Measurements from ENCODE around the gene SEMA5A. TPM values are rescaled to one million over a fixed set of nuclear protein-coding genes. Genes with fewer than 3 reads are reported as not detected.

SEMA5A gene
- total RNA-seq, 2 experiments from 2014 or later, result not detected

- DNase-seq, result no peak
- intact Hi-C loops (cut with micrococcal nuclease), result no loop called here
- Mint-ChIP-seq H3K4me3 (no peak overlapping the region), H3K9me3 (no peaks in the 10 kb centered on the region), H3K27ac (no peak overlapping the region), H3K27me3 (ENCODE audit: low read depth) (no peaks in the 10 kb centered on the region), H3K4me1 (ENCODE audit: low read depth) (no peaks in the 10 kb centered on the region), H3K36me3 (ENCODE audit: low read depth) (no peaks in the 10 kb centered on the region)
- CTCF ChIA-PET, result no interaction called here
Observed at GRCh38 chr5:9523090-9523823, 22.6 kb downstream of the SEMA5A start.

- Mint-ChIP-seq H3K9me3 (no peaks in the 10 kb centered on the region), H3K27ac (no peak overlapping the region), H3K4me1 (ENCODE audit: low read depth) (no peaks in the 10 kb centered on the region), H3K27me3 (ENCODE audit: low read depth) (peaks cover 1% of the 10 kb centered on the region), H3K36me3 (ENCODE audit: low read depth) (no peaks in the 10 kb centered on the region), H3K4me3 (no peak overlapping the region)
- no peak for DNase-seq
- CTCF ChIA-PET, result no interaction called here
- intact Hi-C loops (cut with micrococcal nuclease), result no loop called here
Observed at GRCh38 chr5:9519537-9519936, 26.3 kb downstream of the SEMA5A start.

GRCh38 chr5:9516591-9516990, 29.3 kb downstream of the SEMA5A start:
- CTCF ChIA-PET, result no interaction called here

DNA sequence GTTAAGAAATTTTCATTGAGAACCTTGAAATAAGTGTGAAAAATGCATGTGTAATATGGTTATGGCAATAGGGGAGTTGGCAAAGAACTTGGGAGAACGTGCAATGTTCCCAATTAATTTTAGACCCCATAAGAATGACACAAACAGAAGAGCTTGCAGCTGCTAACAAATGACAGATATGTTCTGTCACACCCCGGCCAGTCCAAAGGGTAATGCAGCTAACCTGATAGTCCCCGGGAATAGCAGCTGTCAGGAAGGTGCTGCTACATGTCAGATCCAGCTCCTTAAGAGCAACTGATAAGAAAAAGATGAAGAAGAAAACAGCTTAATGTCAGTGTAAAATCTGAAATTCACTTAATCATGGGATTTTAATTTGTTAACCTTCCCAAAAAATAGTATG, 30.4 kb downstream of the SEMA5A start:
- Mint-ChIP-seq H3K4me1 (ENCODE audit: low read depth) (no peaks in the 10 kb centered on the region), H3K27ac (no peak overlapping the region), H3K36me3 (ENCODE audit: low read depth) (no peaks in the 10 kb centered on the region), H3K27me3 (ENCODE audit: low read depth) (peaks cover 1% of the 10 kb centered on the region), H3K4me3 (no peak overlapping the region), H3K9me3 (no peaks in the 10 kb centered on the region)
- no peak for DNase-seq
- intact Hi-C loops (cut with micrococcal nuclease), result no loop called here
- CTCF ChIA-PET, result no interaction called here

More at GRCh38 chr5:9516591-9516990, 29.3 kb downstream of the SEMA5A start:
- Mint-ChIP-seq H3K27me3 (ENCODE audit: low read depth) (peaks cover 1% of the 10 kb centered on the region), H3K36me3 (ENCODE audit: low read depth) (no peaks in the 10 kb centered on the region), H3K27ac (no peak overlapping the region), H3K4me1 (ENCODE audit: low read depth) (no peaks in the 10 kb centered on the region), H3K4me3 (no peak overlapping the region), H3K9me3 (no peaks in the 10 kb centered on the region)
- DNase-seq, result no peak
- intact Hi-C loops (cut with micrococcal nuclease), result no loop called here

- H3K9me3 Mint-ChIP-seq, result no peaks in the 10 kb centered on the region
- H3K27me3 Mint-ChIP-seq (ENCODE audit: low read depth), result peaks cover 1% of the 10 kb centered on the region
- H3K4me3 Mint-ChIP-seq, result no peak overlapping the region
- H3K4me1 Mint-ChIP-seq (ENCODE audit: low read depth), result no peaks in the 10 kb centered on the region
- H3K36me3 Mint-ChIP-seq (ENCODE audit: low read depth), result no peaks in the 10 kb centered on the region
- intact Hi-C loops (cut with micrococcal nuclease), result no loop called here
- H3K27ac Mint-ChIP-seq, result no peak overlapping the region
- DNase-seq, result no peak
- CTCF ChIA-PET, result no interaction called here
Observed at GRCh38 chr5:9514968-9515367, 30.9 kb downstream of the SEMA5A start.

DNA sequence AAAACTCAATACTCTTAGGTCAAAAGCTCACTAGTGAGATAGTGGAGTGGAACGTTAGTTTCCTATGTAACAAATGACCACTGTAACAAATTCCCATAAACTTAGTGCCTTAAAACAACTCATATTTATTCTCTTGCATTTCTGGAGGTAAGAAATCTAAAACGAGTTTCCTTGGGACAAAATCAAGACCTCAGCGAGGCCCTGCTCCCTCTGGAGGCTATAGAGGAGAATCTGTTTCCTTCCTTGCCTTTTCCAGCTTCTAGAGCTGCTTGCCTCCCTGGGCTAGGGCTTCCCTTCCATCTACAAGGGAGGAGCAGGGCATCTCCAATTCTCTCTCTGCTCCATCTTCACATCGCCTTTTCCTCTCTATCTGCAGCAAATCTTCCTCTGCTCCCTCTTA, 32.0 kb downstream of the SEMA5A start:
- DNase-seq, result no peak
- CTCF ChIA-PET, result no interaction called here
- intact Hi-C loops (cut with micrococcal nuclease), result no loop called here
- H3K36me3 Mint-ChIP-seq (ENCODE audit: low read depth), result no peaks in the 10 kb centered on the region
- H3K9me3 Mint-ChIP-seq, result no peaks in the 10 kb centered on the region
- no peaks in the 10 kb centered on the region for H3K4me1 Mint-ChIP-seq (ENCODE audit: low read depth)
- H3K27me3 Mint-ChIP-seq (ENCODE audit: low read depth), result peaks cover 1% of the 10 kb centered on the region
- H3K27ac Mint-ChIP-seq, result no peak overlapping the region
- no peak overlapping the region for H3K4me3 Mint-ChIP-seq

- H3K36me3 Mint-ChIP-seq (ENCODE audit: low read depth), result no peaks in the 10 kb centered on the region
- no peak for DNase-seq
- intact Hi-C loops (cut with micrococcal nuclease), result no loop called here
- H3K27ac Mint-ChIP-seq, result no peak overlapping the region
- H3K9me3 Mint-ChIP-seq, result no peaks in the 10 kb centered on the region
- no peak overlapping the region for H3K4me3 Mint-ChIP-seq
- CTCF ChIA-PET, result no interaction called here
- H3K27me3 Mint-ChIP-seq (ENCODE audit: low read depth), result peaks cover 1% of the 10 kb centered on the region
- no peaks in the 10 kb centered on the region for H3K4me1 Mint-ChIP-seq (ENCODE audit: low read depth)
Observed at GRCh38 chr5:9512457-9512856, 33.4 kb downstream of the SEMA5A start.

- Mint-ChIP-seq H3K27me3 (ENCODE audit: low read depth) (no peaks in the 10 kb centered on the region), H3K4me1 (ENCODE audit: low read depth) (no peaks in the 10 kb centered on the region), H3K36me3 (ENCODE audit: low read depth) (no peaks in the 10 kb centered on the region), H3K4me3 (no peak overlapping the region), H3K9me3 (no peaks in the 10 kb centered on the region), H3K27ac (no peak overlapping the region)
- intact Hi-C loops (cut with micrococcal nuclease), result no loop called here
- no peak for DNase-seq
- CTCF ChIA-PET, result no interaction called here
Observed at GRCh38 chr5:9507974-9508373, 37.9 kb downstream of the SEMA5A start.

DNA sequence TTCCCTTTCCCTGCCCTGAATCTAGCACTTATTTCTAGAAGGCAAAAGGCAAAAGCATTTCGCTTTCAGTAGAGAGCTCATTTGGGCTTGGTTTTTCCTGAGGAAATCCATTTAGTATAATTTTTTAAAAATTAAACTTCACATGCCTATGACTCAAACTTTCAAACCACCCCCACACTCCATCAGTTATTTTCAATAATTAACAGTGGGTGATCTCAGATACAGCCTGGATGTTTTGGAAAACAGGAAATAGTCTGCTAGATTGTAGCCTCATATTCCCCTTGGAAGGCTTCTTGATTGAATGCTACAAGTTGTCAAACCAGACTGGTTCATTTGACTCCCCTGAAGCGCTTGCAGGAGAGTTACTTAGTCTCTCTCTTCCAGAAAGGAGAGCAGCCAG, 40.6 kb downstream of the SEMA5A start:
- Mint-ChIP-seq H3K9me3 (no peaks in the 10 kb centered on the region), H3K4me3 (no peak overlapping the region), H3K36me3 (ENCODE audit: low read depth) (no peaks in the 10 kb centered on the region), H3K4me1 (ENCODE audit: low read depth) (no peaks in the 10 kb centered on the region), H3K27ac (no peak overlapping the region), H3K27me3 (ENCODE audit: low read depth) (no peaks in the 10 kb centered on the region)
- intact Hi-C loops (cut with micrococcal nuclease), result no loop called here
- CTCF ChIA-PET, result interaction anchor here (0.7 kb wide), 1 partner anchor 61 kb away, joined by 3 read pairs; no protein-coding TSS in a partner anchor
- DNase-seq, result no peak

- no peaks in the 10 kb centered on the region for H3K36me3 Mint-ChIP-seq (ENCODE audit: low read depth)
- H3K27ac Mint-ChIP-seq, result no peak overlapping the region
- no peak for DNase-seq
- H3K4me3 Mint-ChIP-seq, result no peak overlapping the region
- H3K27me3 Mint-ChIP-seq (ENCODE audit: low read depth), result no peaks in the 10 kb centered on the region
- CTCF ChIA-PET, result no interaction called here
- intact Hi-C loops (cut with micrococcal nuclease), result no loop called here
- H3K4me1 Mint-ChIP-seq (ENCODE audit: low read depth), result no peaks in the 10 kb centered on the region
- H3K9me3 Mint-ChIP-seq, result no peaks in the 10 kb centered on the region
Observed at GRCh38 chr5:9502864-9503263, 43.0 kb downstream of the SEMA5A start.

DNA sequence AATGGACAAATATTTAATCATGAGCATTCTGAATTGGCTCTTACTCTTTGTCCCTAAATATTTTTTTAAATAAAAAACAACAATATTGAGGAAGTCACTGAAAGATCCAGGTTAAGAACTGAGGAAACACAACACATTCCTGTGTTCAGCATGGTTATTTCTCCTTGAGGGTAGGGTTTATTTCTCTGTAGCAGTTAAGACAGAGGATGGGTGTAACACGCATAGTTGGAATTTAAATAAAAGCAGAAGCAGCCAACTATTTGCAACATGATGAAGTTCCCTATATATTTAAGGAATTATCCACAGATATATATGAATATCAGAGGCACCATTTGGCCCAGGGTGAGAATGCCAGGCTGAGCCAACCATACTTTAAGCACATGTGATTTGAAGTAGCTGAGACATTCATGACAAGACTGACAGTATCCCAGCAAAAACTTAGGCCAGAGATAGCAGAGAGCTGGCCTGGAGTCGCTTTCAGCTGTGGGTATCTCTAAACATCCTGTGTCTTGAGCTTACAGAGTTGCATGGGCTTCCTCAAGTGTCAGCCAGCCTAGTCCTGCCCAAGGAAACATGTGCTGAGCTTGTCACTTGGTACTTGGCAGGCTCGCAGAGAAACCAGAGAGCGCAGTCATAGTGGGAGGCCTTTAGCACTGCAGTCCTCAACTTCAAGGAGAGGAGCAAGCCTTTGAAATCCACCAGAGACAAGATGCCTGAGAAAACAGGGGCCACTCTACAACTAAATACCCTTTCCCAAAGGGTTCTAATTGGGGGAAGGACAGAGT, 43.6 kb downstream of the SEMA5A start:
- Mint-ChIP-seq H3K27ac (no peak overlapping the region), H3K27me3 (ENCODE audit: low read depth) (no peaks in the 10 kb centered on the region), H3K9me3 (no peaks in the 10 kb centered on the region), H3K36me3 (ENCODE audit: low read depth) (no peaks in the 10 kb centered on the region), H3K4me3 (no peak overlapping the region), H3K4me1 (ENCODE audit: low read depth) (no peaks in the 10 kb centered on the region)
- CTCF ChIA-PET, result no interaction called here
- intact Hi-C loops (cut with micrococcal nuclease), result no loop called here
- DNase-seq, result no peak

GRCh38 chr5:9500625-9501024, 45.2 kb downstream of the SEMA5A start:
- no peaks in the 10 kb centered on the region for H3K27me3 Mint-ChIP-seq (ENCODE audit: low read depth)
- no peak overlapping the region for H3K27ac Mint-ChIP-seq
- no peak overlapping the region for H3K4me3 Mint-ChIP-seq
- H3K36me3 Mint-ChIP-seq (ENCODE audit: low read depth), result no peaks in the 10 kb centered on the region
- DNase-seq, result no peak
- no peaks in the 10 kb centered on the region for H3K9me3 Mint-ChIP-seq
- no peaks in the 10 kb centered on the region for H3K4me1 Mint-ChIP-seq (ENCODE audit: low read depth)
- CTCF ChIA-PET, result no interaction called here
- intact Hi-C loops (cut with micrococcal nuclease), result no loop called here

DNA sequence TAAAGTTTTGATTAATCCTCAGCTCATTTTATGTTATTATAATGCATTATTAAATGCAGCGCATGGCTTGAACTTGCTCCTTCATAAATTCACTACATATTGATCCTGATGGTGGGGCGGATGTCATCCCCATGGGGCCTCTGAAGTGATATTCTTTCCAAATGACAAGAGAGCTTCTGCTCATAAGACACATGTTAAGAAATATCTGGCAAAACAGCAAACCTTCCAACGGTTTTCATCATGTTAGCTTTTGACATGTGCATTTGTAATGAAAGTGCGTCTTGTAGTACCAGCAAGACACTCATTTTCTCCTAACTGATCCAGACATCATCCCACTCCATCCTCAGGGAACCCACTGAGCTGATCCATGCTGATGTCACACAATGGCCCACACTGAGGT, 45.7 kb downstream of the SEMA5A start:
- no peaks in the 10 kb centered on the region for H3K36me3 Mint-ChIP-seq (ENCODE audit: low read depth)
- no peaks in the 10 kb centered on the region for H3K4me1 Mint-ChIP-seq (ENCODE audit: low read depth)
- CTCF ChIA-PET, result interaction anchor here (0.7 kb wide), 1 partner anchor 18 kb away, joined by 3 read pairs; no protein-coding TSS in a partner anchor
- intact Hi-C loops (cut with micrococcal nuclease), result no loop called here
- no peak for DNase-seq
- no peak overlapping the region for H3K4me3 Mint-ChIP-seq
- H3K9me3 Mint-ChIP-seq, result no peaks in the 10 kb centered on the region
- no peak overlapping the region for H3K27ac Mint-ChIP-seq
- H3K27me3 Mint-ChIP-seq (ENCODE audit: low read depth), result no peaks in the 10 kb centered on the region
